DOHH2 (cell line): ENCODE results near the gene MRFAP1.
"Not testable (repeated sequence)": the region's sequence is repeated elsewhere in the genome, so short reads cannot be mapped to it uniquely, and the experiment has no call there.

Experiments
- H3F3A ChIP-seq: fragments of 200-600 bp; sonication (generic), shearing (Covaris generic); 2 replicates; pipeline ENCODE4 v1.6.0; 2016; ENCODE audit warnings: antibody characterized with exemption, mild to moderate bottlenecking; ENCODE audit not compliant: control insufficient read depth, insufficient read depth
- H3K27ac ChIP-seq: fragments of 200-600 bp; sonication (generic); 2 replicates; pipeline ENCODE4 v1.5.1; 2014; ENCODE audit warnings: low read depth, mild to moderate bottlenecking, low read length, moderate library complexity
- H3K27me3 ChIP-seq: fragments of 200-600 bp; sonication (generic); 2 replicates; pipeline ENCODE4 v1.6.1; 2014; ENCODE audit warnings: mild to moderate bottlenecking, low read length, mixed read lengths; ENCODE audit not compliant: control insufficient read depth
- H3K36me3 ChIP-seq: fragments of 200-600 bp; sonication (generic); 2 replicates; pipeline ENCODE4 v1.6.1; 2014; ENCODE audit warnings: mild to moderate bottlenecking, low read length, moderate library complexity, mixed read lengths; ENCODE audit not compliant: control insufficient read depth
- H3K4me1 ChIP-seq: fragments of 200-600 bp; sonication (generic); 2 replicates; pipeline ENCODE4 v1.6.1; 2014; ENCODE audit warnings: mild to moderate bottlenecking, low read length, mixed read lengths; ENCODE audit not compliant: control insufficient read depth
- H3K4me2 ChIP-seq: fragments of 200-600 bp; sonication (generic); 2 replicates; pipeline ENCODE4 v1.6.0; 2014; ENCODE audit warnings: mild to moderate bottlenecking, low read length, moderate library complexity
- H3K4me3 ChIP-seq: fragments of 200-600 bp; sonication (generic); 2 replicates; pipeline ENCODE4 v1.5.1; 2014; ENCODE audit warnings: mild to moderate bottlenecking, low read length, mixed read lengths
- H3K79me2 ChIP-seq: fragments of 200-600 bp; sonication (generic); 2 replicates; pipeline ENCODE4 v1.6.1; 2014; ENCODE audit warnings: mild to moderate bottlenecking, low read length, mixed read lengths; ENCODE audit not compliant: control insufficient read depth
- H3K9me2 ChIP-seq: fragments of 200-600 bp; sonication (generic); replicated peaks from 2 replicates; pipeline ENCODE4 v1.6.1; 2014; ENCODE audit warnings: mild to moderate bottlenecking, low read length, mixed read lengths; ENCODE audit not compliant: control insufficient read depth
- H3K9me3 ChIP-seq: fragments of 200-600 bp; sonication (generic); 2 replicates; pipeline ENCODE4 v1.6.1; 2014; ENCODE audit warnings: antibody characterized with exemption, low read length, mixed read lengths; ENCODE audit not compliant: control insufficient read depth, insufficient read depth
- H4K20me1 ChIP-seq: fragments of 200-600 bp; sonication (generic); 2 replicates; pipeline ENCODE4 v1.6.0; 2014; ENCODE audit warnings: low read depth, mild to moderate bottlenecking, antibody characterized with exemption, low read length, moderate library complexity; ENCODE audit not compliant: control insufficient read depth, insufficient read depth
- CTCF ChIP-seq: fragments of 200-600 bp; sonication (generic); IDR thresholded peaks from one replicate; pipeline ENCODE4 v1.5.1; 2014; ENCODE audit warnings: antibody characterized with exemption, mild to moderate bottlenecking, low read depth, low read length; ENCODE audit not compliant: poor library complexity, severe bottlenecking
- EZH2phosphoT487 ChIP-seq: fragments of 200-600 bp; sonication (generic); IDR thresholded peaks from 2 replicates; pipeline ENCODE4 v1.6.1; 2017; ENCODE audit warnings: borderline replicate concordance, mild to moderate bottlenecking, antibody characterized with exemption, low read length, moderate library complexity, mixed read lengths

The MRFAP1 gene

DNA sequence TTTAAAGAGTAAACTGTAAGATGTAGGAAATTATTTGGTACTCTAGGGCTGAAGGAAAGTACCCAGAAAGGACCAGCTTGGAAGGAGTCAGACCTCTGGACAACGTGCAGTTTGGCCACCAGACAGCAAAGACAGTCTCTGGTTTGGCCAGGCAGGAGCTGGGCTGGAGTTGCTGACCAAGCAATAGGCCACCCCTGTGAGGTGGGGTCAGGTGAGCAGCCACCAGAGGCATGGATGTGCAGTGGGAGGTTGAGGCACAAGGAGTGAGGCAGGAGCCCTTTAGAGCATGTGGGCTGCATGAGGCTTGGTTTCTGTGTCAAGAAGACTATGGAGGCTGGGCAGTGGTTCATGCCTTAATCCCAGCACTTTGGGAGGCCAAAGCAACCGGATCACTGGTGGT, 17.7 kb upstream of the MRFAP1 start:
- H3K9me3 ChIP-seq, result no peaks in the 10 kb centered on the region
- H3K4me3 ChIP-seq, result no peak overlapping the region
- no peaks in the 10 kb centered on the region for H3K4me1 ChIP-seq
- no peak overlapping the region for H3K4me2 ChIP-seq
- H3K27me3 ChIP-seq, result no peaks in the 10 kb centered on the region
- no peak overlapping the region for H3K27ac ChIP-seq
- no peaks in the 10 kb centered on the region for H3F3A ChIP-seq
- H3K36me3 ChIP-seq, result no peaks in the 10 kb centered on the region
- no peak for TF ChIP-seq CTCF
- no peaks in the 10 kb centered on the region for H4K20me1 ChIP-seq
- H3K9me2 ChIP-seq, result no peaks in the 10 kb centered on the region
- H3K79me2 ChIP-seq, result no peaks in the 10 kb centered on the region

GRCh38 chr4:6625256-6625655, 15.2 kb upstream of the MRFAP1 start:
- Histone ChIP-seq H3K4me1 (no peaks in the 10 kb centered on the region), H3K36me3 (no peaks in the 10 kb centered on the region), H3K79me2 (no peaks in the 10 kb centered on the region), H4K20me1 (no peaks in the 10 kb centered on the region), H3K9me3 (no peaks in the 10 kb centered on the region), H3K27me3 (no peaks in the 10 kb centered on the region), H3K4me3 (no peak overlapping the region), H3K27ac (no peak overlapping the region), H3K9me2 (no peaks in the 10 kb centered on the region), H3F3A (no peaks in the 10 kb centered on the region), H3K4me2 (no peak overlapping the region)
- no peak for TF ChIP-seq CTCF
- TF ChIP-seq EZH2phosphoT487, result no peak

GRCh38 chr4:6626066-6626465, 14.4 kb upstream of the MRFAP1 start:
- Histone ChIP-seq H3K9me2 (no peaks in the 10 kb centered on the region), H3K4me1 (no peaks in the 10 kb centered on the region), H3K9me3 (no peaks in the 10 kb centered on the region), H3K79me2 (no peaks in the 10 kb centered on the region), H3K27ac (no peak overlapping the region), H3K27me3 (no peaks in the 10 kb centered on the region), H3F3A (no peaks in the 10 kb centered on the region), H3K36me3 (no peaks in the 10 kb centered on the region), H3K4me3 (no peak overlapping the region), H3K4me2 (no peak overlapping the region), H4K20me1 (no peaks in the 10 kb centered on the region)
- TF ChIP-seq CTCF, result no peak
- TF ChIP-seq EZH2phosphoT487, result no peak

GRCh38 chr4:6627832-6628231, 12.7 kb upstream of the MRFAP1 start:
- H4K20me1 ChIP-seq, result no peaks in the 10 kb centered on the region
- H3K4me3 ChIP-seq, result no peak overlapping the region
- no peaks in the 10 kb centered on the region for H3K4me1 ChIP-seq
- no peaks in the 10 kb centered on the region for H3K27me3 ChIP-seq
- no peak for TF ChIP-seq EZH2phosphoT487
- no peak for TF ChIP-seq CTCF
- H3K79me2 ChIP-seq, result no peaks in the 10 kb centered on the region
- no peaks in the 10 kb centered on the region for H3F3A ChIP-seq
- no peak overlapping the region for H3K27ac ChIP-seq
- no peaks in the 10 kb centered on the region for H3K36me3 ChIP-seq
- no peaks in the 10 kb centered on the region for H3K9me2 ChIP-seq
- no peaks in the 10 kb centered on the region for H3K9me3 ChIP-seq
- no peak overlapping the region for H3K4me2 ChIP-seq

DNA sequence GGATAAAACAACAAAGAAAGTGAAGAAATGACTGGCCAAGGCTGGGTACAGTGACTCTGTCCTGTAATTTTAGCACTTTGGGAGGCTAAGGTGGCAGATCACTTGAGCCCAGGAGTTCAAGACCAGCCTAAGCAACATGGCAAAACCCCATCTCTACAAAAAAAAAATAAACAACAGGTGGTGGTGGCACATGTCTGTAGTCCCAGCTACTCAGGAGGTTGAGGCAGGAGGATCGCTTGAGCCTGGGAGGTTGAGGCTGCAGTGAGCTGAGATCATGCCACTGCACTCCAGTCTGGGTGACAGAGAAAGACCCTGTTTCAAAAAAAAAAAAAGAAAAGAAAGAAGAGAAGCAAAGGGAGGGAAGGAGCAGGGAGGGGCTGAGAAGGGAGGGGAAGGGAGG, 12.0 kb upstream of the MRFAP1 start:
- H3K36me3 ChIP-seq, H3K4me3 ChIP-seq, H3K27me3 ChIP-seq, H3K4me1 ChIP-seq, H3K9me3 ChIP-seq, H3K4me2 ChIP-seq, H3K79me2 ChIP-seq, H4K20me1 ChIP-seq, H3K27ac ChIP-seq, H3K9me2 ChIP-seq, H3F3A ChIP-seq: not testable (repeated sequence)
